HepG2 (cell line): ENCODE measurements around the gene SLCO1B3. TPM values are rescaled to one million over a fixed set of nuclear protein-coding genes. Genes with fewer than 3 reads are reported as not detected.

ENCODE experiments used
- AHDC1 ChIP-seq: sonication (generic); formaldehyde crosslinking; IDR thresholded peaks from 2 replicates; pipeline ENCODE4 v1.5.1; 2020; ENCODE audit warnings: mild to moderate bottlenecking, missing genetic modification reagents, borderline replicate concordance
- ATF1 ChIP-seq: IDR thresholded peaks from 2 replicates; pipeline ENCODE4 v1.6.1; 2016; ENCODE audit warnings: mild to moderate bottlenecking, control low read depth
- CEBPG ChIP-seq: IDR thresholded peaks from 2 replicates; pipeline ENCODE4 v1.6.1; 2016
- EP300 ChIP-seq, 3 experiments: sonication (generic) in 1 of 3; formaldehyde crosslinking in 1 of 3; IDR thresholded peaks; 2 replicates each; pipeline versions ENCODE4 v1.5.1 to v1.6.1; 2011 to 2020; ENCODE audit warnings: low read depth in 2 of 3, low read length in 2 of 3, borderline replicate concordance in 1 of 3, improper control_type of control experiment in 1 of 3, mild to moderate bottlenecking in 1 of 3, missing genetic modification reagents in 1 of 3, moderate library complexity in 1 of 3
- GATAD2A ChIP-seq: IDR thresholded peaks from 2 replicates; pipeline ENCODE4 v1.6.1; 2016
- HNF4A ChIP-seq: sonication (generic); formaldehyde crosslinking; IDR thresholded peaks from 2 replicates; pipeline ENCODE4 v1.4.0; 2020; ENCODE audit warnings: missing genetic modification reagents
- ISL2 ChIP-seq: sonication (generic); formaldehyde crosslinking; IDR thresholded peaks from 2 replicates; pipeline ENCODE4 v1.5.0; 2020; ENCODE audit warnings: missing genetic modification reagents
- ONECUT2 ChIP-seq: sonication (generic); formaldehyde crosslinking; IDR thresholded peaks from 2 replicates; pipeline ENCODE4 v1.4.0; 2020; ENCODE audit warnings: missing genetic modification reagents
- SOX6 ChIP-seq, 2 experiments: fragments of 450-650 bp in 1 of 2; sonication (generic) in 1 of 2; formaldehyde crosslinking in 1 of 2; IDR thresholded peaks; 2 replicates each; pipeline versions ENCODE4 v1.4.0 to v1.6.1; 2017 to 2020; ENCODE audit warnings: antibody characterized with exemption in 1 of 2, mild to moderate bottlenecking in 1 of 2, missing genetic modification reagents in 1 of 2
- TCF7L2 ChIP-seq: IDR thresholded peaks from 2 replicates; pipeline ENCODE4 v1.6.1; 2011; ENCODE audit warnings: mild to moderate bottlenecking, low read depth, low read length, moderate library complexity
- TFAP4 ChIP-seq: sonication (generic); IDR thresholded peaks from 2 replicates; pipeline ENCODE4 v1.6.1; 2016; ENCODE audit warnings: low read depth, borderline replicate concordance
- YY1 ChIP-seq: IDR thresholded peaks from 2 replicates; pipeline ENCODE4 v1.6.1; 2011; ENCODE audit warnings: low read length, low read depth, moderate library complexity, mild to moderate bottlenecking; ENCODE audit not compliant: insufficient read depth, insufficient replicate concordance
- ZNF609 ChIP-seq: sonication (generic); formaldehyde crosslinking; IDR thresholded peaks from 2 replicates; pipeline ENCODE4 v1.4.0; 2020; ENCODE audit warnings: mild to moderate bottlenecking, missing genetic modification reagents, borderline replicate concordance
- polyA plus RNA-seq, 8 experiments: library from polyadenylated mRNA; depleted of rRNA in 3 of 8; stranded (reverse) in 7 of 8; unstranded in 1 of 8; fragments of >200 nt; fragmentation: Illumina TruSeq in 4 of 8; extraction: Trizol in 4 of 8; gene quantifications; 2 replicates each; pipeline versions ENCODE4 v1.2.1 to v1.2.3, GENCODE V29; 2011 to 2016; ENCODE audit warnings: low read depth in 4 of 8, missing spikeins in 1 of 8, mixed read lengths in 1 of 8; ENCODE audit not compliant: insufficient read depth in 1 of 8
- total RNA-seq, 5 experiments: library from RNA; depleted of rRNA; stranded (reverse); fragments of >200 nt; fragmentation: Illumina TruSeq; extraction: Trizol; gene quantifications; 2 replicates each; pipeline ENCODE4 v1.2.3, GENCODE V29; 2016; ENCODE audit warnings: low read depth in 1 of 5

SLCO1B3 gene
- total and polyA plus RNA-seq, 2 of the 13 experiments (the other 11 are each of a cell fraction or from before 2014, with no cell fraction given) = 0.15 TPM; not detected in 1

- TF ChIP-seq ISL2 (CRISPR knock-in tag) (peak; percentile 83; the same call in 1 of the 2 replicates), CEBPG (CRISPR knock-in tag) (peak; percentile 53; the same call in 1 of the 2 replicates), AHDC1 (peak; percentile 62; the same call in 1 of the 2 replicates), GATAD2A (CRISPR knock-in tag) (peak; percentile 71), TFAP4 (peak; percentile 50; the same call in 1 of the 2 replicates), EP300 (IDR thresholded peaks at IDR 0.05; ENCODE audit: low read depth in 2 of 2, low read length in 2 of 2) (peak in 1 of 2 experiments; percentile 85; a peak in 1 of 4 replicates), EP300 (CRISPR knock-in tag; IDR thresholded peaks at IDR 0.05; ENCODE audit: borderline replicate concordance) (no peak), ZNF609 (CRISPR knock-in tag) (0 out of 2 replicates have a peak, but pooled peaks have one; percentile 55), ATF1 (CRISPR knock-in tag) (peak; percentile 44; the same call in 1 of the 2 replicates), SOX6 (IDR thresholded peaks at IDR 0.05) (no peak), SOX6 (CRISPR knock-in tag; IDR thresholded peaks at IDR 0.05) (peak; percentile 72; the same call in 1 of the 2 replicates), ONECUT2 (CRISPR knock-in tag) (peak; percentile 78), HNF4A (CRISPR knock-in tag) (peak; percentile 55), TCF7L2 (peak; percentile 67), YY1 (no peak)
Measured at GRCh38 chr12:20808521-20808920, 2.0 kb upstream of the SLCO1B3 start (continued).
